Measurements from ENCODE around the gene RRAGA.

- TF ChIP-seq, protein P1, sequence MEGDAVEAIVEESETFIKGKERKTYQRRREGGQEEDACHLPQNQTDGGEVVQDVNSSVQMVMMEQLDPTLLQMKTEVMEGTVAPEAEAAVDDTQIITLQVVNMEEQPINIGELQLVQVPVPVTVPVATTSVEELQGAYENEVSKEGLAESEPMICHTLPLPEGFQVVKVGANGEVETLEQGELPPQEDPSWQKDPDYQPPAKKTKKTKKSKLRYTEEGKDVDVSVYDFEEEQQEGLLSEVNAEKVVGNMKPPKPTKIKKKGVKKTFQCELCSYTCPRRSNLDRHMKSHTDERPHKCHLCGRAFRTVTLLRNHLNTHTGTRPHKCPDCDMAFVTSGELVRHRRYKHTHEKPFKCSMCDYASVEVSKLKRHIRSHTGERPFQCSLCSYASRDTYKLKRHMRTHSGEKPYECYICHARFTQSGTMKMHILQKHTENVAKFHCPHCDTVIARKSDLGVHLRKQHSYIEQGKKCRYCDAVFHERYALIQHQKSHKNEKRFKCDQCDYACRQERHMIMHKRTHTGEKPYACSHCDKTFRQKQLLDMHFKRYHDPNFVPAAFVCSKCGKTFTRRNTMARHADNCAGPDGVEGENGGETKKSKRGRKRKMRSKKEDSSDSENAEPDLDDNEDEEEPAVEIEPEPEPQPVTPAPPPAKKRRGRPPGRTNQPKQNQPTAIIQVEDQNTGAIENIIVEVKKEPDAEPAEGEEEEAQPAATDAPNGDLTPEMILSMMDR (IDR thresholded peaks at IDR 0.05; ENCODE audit: low read depth, low read length, missing input control), result no peak
- TF ChIP-seq GABPA (IDR thresholded peaks at IDR 0.05 in 1 of 2, conservative IDR thresholded peaks at IDR 0.05 in 1 of 2), result no peak
- TF ChIP-seq FOXA1 (IDR thresholded peaks at IDR 0.05), result no peak
- TF ChIP-seq JUND (IDR thresholded peaks at IDR 0.05), result no peak
Measured at GRCh38 chr9:19023078-19023477, 26.1 kb upstream of the RRAGA start.
